ENCODE measurements around the gene RPL3. TPM values are rescaled to one million over a fixed set of nuclear protein-coding genes. Genes with fewer than 3 reads are reported as not detected.

Gene RPL3
- polyA plus RNA-seq, 1 donor: 2,722 TPM

- DNase-seq: no peak
Observed at GRCh38 chr22:39284983-39285382, 34.4 kb downstream of the RPL3 start.

GRCh38 chr22:39284142-39284980 is 35.1 kb downstream of the RPL3 start:
- DNase-seq: no peak

- no peak for DNase-seq
Observed at GRCh38 chr22:39283322-39284141, 35.9 kb downstream of the RPL3 start.

- DNase-seq: no peak
Observed at GRCh38 chr22:39282645-39283321, 36.6 kb downstream of the RPL3 start.

- no peak for DNase-seq
Observed at GRCh38 chr22:39281126-39281525, 38.3 kb downstream of the RPL3 start.

DNA sequence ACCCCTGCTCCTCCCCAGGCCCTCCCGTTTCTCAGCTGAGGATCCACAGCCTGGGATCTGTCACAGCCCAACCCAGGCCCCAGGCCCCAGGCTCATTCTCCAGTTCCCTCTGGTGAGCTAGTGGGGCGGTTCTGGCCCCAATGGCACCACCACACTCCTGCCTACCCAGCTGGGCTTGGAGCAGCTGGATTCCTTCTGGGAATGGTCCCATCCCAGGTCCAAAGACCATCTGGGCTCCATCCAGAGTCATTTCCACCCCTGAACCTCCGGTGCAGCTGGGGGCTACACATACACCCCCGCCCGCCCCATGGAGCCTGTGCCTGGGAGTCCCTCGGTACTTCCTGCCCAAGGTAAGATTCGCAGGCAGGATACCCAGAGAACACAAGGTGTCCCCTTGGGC is 39.2 kb downstream of the RPL3 start:
- no peak for DNase-seq

DNA sequence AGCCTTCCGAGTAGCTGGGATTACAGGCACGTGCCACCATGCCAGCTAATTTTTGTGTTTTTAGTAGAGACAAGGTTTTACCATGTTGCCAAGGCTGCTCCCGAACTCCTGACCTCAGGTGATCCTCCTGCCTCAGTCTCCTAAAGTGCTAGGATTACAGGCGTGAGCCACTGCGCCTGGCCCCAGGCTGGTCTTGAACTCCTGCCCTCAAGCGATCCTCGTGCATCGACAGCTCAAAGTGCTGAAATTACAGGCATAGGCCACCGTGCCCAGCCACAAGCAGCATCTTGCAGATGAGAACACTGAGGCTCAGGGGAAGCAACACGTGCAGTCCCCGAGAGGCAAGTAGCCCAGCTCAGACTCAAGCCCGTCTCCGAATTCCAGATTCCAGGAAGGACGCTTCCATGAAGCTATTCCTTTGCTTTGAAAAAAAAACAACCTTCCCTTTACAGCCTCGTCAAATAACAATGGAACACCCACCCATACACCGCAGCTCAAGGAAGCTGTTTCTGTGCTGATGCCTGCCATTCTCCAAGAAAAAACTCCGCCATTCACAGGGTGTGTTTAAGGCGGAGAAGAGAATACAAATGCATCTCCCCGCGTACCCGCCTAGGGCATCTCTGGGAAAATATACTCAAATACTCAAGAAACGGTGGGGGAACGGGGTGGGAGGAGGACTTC is 40.1 kb downstream of the RPL3 start:
- DNase-seq: no peak

- no peak for DNase-seq
Observed at GRCh38 chr22:39278040-39278439, 41.4 kb downstream of the RPL3 start.

GRCh38 chr22:39277142-39277607 is 42.2 kb downstream of the RPL3 start:
- no peak for DNase-seq

- DNase-seq: no peak
Observed at GRCh38 chr22:39276440-39277141, 42.8 kb downstream of the RPL3 start.

DNA sequence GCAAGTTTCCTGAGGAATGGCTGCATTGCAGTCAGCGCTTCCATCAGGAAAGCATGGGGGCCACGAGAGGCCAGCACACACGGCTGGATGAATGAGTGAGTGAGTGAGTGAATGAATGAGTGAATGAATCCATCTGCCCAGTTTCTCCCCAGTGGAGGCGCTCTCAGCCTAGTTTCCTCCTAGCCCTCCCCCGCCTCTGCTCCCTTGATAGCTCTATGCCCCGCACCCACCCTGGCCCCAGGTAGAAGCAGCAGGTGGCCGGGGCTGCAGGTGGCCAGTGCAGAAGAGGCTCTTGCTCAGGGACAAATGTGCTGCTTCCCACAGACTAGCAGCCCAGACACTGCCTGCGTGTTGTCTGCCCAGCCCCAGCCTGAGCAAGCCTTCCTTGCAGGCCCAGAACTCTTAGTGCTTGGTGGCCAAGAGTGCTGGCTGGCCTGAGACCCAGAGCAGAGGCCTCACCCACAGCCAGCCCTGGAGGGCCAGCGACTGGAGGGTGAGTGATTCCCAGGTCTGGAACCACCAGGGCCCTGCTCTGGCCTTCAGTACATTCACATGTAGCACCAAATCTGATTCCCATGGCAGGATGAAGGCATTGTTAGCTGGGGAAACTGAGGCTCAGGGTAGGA is 43.5 kb downstream of the RPL3 start:
- no peak for DNase-seq

DNA sequence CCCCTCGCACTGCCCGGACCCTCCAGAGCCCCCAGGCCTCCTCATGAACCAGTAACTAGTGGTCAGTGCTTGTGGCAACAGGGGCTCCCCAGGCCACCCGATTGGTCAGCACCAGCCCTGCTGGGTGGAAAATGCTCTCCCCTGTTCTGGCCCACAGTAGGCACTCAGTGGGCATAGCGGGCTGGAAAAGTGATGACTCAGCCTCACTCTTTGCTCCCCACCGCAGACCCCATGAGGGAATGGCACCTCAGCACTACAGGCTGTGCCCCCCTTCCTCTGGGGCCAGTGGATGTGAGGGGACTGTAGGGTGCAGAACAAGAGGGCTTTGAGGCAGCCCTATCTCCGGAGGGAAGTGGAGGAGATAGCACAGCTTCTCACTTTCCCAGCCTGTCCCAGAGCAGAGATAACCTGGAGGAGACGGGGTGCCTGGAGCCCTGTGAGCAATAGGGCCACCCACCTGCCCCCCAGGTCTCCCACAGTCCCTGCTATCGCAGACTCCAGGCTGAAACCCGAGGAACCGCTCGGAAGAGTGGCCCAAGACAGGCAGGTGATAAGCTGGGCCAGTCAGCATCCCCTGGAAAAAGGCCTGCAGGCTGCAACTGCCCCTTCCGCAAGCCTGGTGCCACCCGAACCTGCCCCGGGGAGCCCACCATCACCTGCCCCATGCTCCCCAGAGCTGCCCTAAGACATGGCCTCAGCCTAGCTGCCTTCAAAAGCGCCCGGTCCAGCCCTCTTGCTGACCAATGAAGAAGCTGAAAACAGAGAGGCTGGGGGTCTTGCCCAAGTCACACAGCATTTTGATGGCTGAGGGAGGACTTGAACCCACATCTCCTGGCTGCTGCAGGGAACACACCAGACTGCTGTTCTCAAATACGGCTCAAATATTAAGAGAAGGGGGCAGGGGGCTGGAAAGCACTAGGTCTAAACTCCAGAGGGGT is 45.2 kb downstream of the RPL3 start:
- DNase-seq: no peak

DNA sequence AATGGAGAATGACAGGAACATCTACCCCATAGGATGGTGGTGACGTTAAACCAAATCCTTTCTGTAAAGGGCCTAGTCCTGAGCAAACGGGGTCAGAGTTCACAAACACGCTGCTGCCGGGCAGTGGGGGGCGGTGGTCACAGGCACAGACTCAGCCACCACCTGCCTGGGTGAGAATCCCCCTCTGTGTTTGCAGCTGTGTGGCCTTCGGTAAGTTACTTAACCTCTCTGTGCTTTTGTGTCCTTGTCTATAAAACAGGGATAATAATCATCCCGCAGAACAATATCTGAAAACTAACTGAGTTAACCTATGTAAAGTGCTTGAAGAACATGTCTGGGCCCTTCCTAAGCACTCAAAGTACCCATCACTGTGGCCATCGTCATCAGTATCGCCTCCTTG is 48.6 kb downstream of the RPL3 start:
- no peak for DNase-seq

DNA sequence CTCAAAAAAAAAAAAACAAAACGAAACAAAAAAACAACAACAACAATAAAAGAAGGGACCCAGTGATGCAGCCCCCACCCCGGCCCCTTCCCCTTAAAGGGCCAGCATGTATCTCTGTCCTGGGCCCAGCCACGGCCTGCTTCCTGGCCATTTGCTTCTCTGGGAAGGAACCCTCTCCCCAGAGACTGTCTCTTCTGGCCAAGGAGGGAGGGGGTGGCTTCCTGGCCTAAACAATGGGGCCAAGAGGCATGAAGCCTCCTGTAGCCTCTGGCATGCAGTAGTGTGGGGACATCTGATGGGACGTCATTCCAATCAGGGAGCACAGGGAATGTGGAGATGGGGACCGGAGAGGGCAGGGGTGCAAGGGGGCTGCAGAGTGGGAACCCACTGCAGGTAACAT is 49.1 kb downstream of the RPL3 start:
- DNase-seq: no peak

DNA sequence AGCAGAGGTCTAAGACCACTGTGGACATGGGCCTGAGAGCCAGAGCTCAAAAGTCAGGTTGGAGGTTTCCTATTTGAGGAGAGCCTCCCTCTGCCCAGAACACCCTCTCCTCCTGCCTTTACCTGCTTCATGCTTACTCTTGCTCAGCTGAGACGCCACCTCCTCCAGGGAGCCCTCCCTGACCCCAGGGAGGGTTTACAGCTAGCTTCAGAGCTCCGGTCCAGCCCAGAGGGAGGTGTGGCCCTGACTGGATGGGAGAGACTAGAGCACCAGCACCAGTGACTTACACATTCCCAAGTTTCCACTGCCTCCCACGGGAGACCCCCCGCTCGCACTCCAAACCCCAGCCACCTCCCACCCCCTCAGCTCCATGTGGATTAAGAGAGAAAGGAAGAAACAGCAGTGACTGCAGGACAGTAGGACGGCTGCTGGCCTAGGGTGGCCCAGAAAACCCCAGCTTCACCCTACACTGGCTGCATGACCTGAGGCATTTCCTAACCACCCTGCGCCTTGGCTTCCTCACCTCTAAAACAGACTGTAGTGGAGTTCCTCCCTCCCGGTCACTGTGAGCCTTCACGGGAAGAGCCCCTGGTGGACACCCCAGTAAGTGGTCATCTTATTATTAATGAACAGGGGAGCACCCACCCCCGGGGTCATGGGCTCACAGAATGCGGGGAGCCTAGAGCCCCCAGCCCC is 50.2 kb downstream of the RPL3 start:
- no peak for DNase-seq

DNA sequence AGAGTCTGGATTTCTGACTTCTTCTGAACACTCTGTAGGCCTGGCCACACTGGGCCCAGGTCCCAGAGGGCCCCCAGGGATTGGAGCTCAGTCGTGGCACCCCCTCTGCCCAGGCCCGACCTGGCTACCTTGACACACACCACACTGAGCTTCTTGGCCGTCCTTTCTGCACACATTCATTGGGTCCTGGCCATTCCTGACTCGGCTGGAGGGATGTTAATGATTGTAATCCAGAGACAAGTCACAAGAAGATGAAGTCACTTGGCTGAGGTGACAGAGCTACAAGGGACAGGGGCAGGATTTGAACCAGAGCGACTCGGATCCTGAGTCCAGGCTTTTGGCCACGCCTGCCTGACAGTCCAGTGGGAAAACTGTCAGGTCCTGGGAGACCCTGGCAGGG is 50.8 kb downstream of the RPL3 start:
- DNase-seq: no peak

DNA sequence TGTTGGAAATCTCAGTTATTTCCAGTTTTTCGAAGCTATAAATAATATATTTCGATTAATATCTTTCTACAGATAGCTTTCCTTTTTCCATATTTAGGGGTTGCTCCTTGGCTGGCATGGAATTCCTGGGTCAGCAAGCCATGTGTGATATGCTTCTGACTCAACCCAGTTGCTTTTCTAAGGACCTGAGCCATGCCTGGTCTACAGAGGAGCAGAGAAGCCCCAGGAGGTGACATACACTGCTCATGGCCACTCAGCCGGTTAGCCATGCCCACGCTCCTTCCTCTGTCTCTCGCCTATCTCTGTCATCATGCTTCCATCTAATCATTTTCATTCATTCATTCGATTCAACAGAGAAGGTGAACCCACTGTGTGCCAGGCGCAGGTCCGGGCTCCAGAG is 51.4 kb downstream of the RPL3 start:
- no peak for DNase-seq

DNA sequence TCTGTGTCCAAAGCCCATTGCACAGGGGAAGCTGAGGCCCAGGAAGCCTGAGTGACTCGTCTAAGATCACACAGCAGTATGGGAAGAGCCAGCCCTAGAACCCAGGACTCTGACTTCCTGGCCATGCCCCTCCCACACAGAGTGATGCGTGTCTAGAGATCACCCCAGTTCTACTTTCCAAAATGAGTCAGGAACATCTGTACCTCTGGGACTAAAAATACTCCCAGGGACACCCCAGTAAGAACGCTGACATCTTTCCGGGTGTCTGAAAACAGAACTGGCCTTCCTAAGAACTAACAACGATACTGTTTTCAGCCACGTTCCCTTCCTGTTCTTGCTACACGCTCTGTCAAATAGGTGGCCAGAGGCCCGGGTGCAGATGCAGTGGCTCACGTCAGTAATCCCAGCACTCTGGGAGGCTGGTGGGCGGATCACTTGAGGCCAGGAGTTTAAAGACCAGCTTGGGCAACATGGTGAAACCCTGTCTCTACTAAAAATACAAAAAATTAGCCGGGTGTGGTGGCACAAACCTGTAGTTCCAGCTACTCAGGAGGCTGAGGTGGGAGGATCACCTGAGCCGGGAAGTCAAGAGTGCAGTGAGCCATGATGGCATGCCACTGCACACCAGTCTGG is 52.9 kb downstream of the RPL3 start:
- no peak for DNase-seq

Measured in left kidney (tissue), 2 donors.